Measurements from ENCODE around the gene LRMDA.
"Not testable (repeated sequence)": the region's sequence is repeated elsewhere in the genome, so short reads cannot be mapped to it uniquely, and the experiment has no call there.

LRMDA gene

GRCh38 chr10:76554478-76554877, 1123.1 kb downstream of the LRMDA start:
- no peak for DNase-seq

- no peak for DNase-seq
Observed at GRCh38 chr10:76555067-76555670, 1123.7 kb downstream of the LRMDA start.

GRCh38 chr10:76557366-76557765, 1125.9 kb downstream of the LRMDA start:
- no peak for DNase-seq

- DNase-seq: no peak
Observed at GRCh38 chr10:76558586-76558985, 1127.2 kb downstream of the LRMDA start.

- DNase-seq: no peak
Observed at GRCh38 chr10:76558996-76559891, 1127.8 kb downstream of the LRMDA start.

GRCh38 chr10:76559892-76560220, 1128.4 kb downstream of the LRMDA start:
- DNase-seq: no peak

- no peak for DNase-seq
Observed at GRCh38 chr10:76560338-76560737, 1128.9 kb downstream of the LRMDA start.

GRCh38 chr10:76563286-76563685, 1131.9 kb downstream of the LRMDA start:
- no peak for DNase-seq

GRCh38 chr10:76572021-76572420, 1140.6 kb downstream of the LRMDA start:
- DNase-seq: no peak

- no peak for DNase-seq
Observed at GRCh38 chr10:76576276-76576962, 1145.0 kb downstream of the LRMDA start.

- DNase-seq: no peak
Observed at GRCh38 chr10:76577455-76577854, 1146.0 kb downstream of the LRMDA start.

GRCh38 chr10:76581506-76582256, 1150.3 kb downstream of the LRMDA start:
- no peak for DNase-seq

GRCh38 chr10:76582531-76582930, 1151.1 kb downstream of the LRMDA start:
- no peak for DNase-seq

GRCh38 chr10:76583711-76584161, 1152.3 kb downstream of the LRMDA start:
- DNase-seq: no peak

- DNase-seq: not testable (repeated sequence)
Observed at GRCh38 chr10:76584466-76584865, 1153.0 kb downstream of the LRMDA start.

Data from hematopoietic multipotent progenitor cell treated with erythropoietin and hydrocortisone succinate and interleukin-3 and kit ligand, for 4 days (in vitro differentiated cells).